ENCODE data around the gene KIF1A. TPM values are rescaled to one million over a fixed set of nuclear protein-coding genes. Genes with fewer than 3 reads are reported as not detected.
A peak's percentile ranks its signal among the peaks of the same experiment; 100 is the strongest.

KIF1A gene
- total and polyA plus RNA-seq, 2 of the 13 experiments (the other 11 are each of a cell fraction or from before 2014, with no cell fraction given): 0.01 TPM; not detected in 1

- TF ChIP-seq ZNF512 (CRISPR knock-in tag; IDR thresholded peaks at IDR 0.05) (0 out of 2 replicates have a peak, but pooled peaks have one; percentile 47), REXO4 (CRISPR knock-in tag; IDR thresholded peaks at IDR 0.05; ENCODE audit: borderline replicate concordance) (no peak), ZBTB49 (CRISPR knock-in tag; IDR thresholded peaks at IDR 0.05; ENCODE audit: borderline replicate concordance) (no peak), GTF2F1 (IDR thresholded peaks at IDR 0.05; ENCODE audit: low read length) (no peak), GABPA (IDR thresholded peaks at IDR 0.05; ENCODE audit: low read depth, low read length) (no peak), GABPA (CRISPR knock-in tag; IDR thresholded peaks at IDR 0.05; ENCODE audit: low read depth) (no peak), POLR2G (IDR thresholded peaks at IDR 0.05; ENCODE audit: low read depth, low read length) (no peak), ZKSCAN8 (CRISPR knock-in tag; IDR thresholded peaks at IDR 0.05; ENCODE audit: borderline replicate concordance) (0 out of 2 replicates have a peak, but pooled peaks have one; percentile 36), NFKBIZ (CRISPR knock-in tag; IDR thresholded peaks at IDR 0.05) (0 out of 2 replicates have a peak, but pooled peaks have one; percentile 56), HNF4G (IDR thresholded peaks at IDR 0.05; ENCODE audit: borderline replicate concordance, low read depth, low read length) (no peak), HNF4G (CRISPR knock-in tag; IDR thresholded peaks at IDR 0.05; ENCODE audit: borderline replicate concordance, low read depth) (peak; percentile 62; the same call in 1 of the 2 replicates), ZNF557 (CRISPR knock-in tag; IDR thresholded peaks at IDR 0.05) (no peak), NR2F1 (CRISPR knock-in tag; IDR thresholded peaks at IDR 0.05) (peak; percentile 70 to 85; a peak in 3 of 4 replicates), ZNF414 (CRISPR knock-in tag; IDR thresholded peaks at IDR 0.05) (no peak), NFIC (IDR thresholded peaks at IDR 0.05; ENCODE audit: low read length) (no peak), ZNF556 (CRISPR knock-in tag; IDR thresholded peaks at IDR 0.05; ENCODE audit: borderline replicate concordance) (no peak), ZMYM2 (CRISPR knock-in tag; IDR thresholded peaks at IDR 0.05) (no peak), RARG (CRISPR knock-in tag; IDR thresholded peaks at IDR 0.05; ENCODE audit: low read depth) (no peak), NFE2 (CRISPR knock-in tag; IDR thresholded peaks at IDR 0.05) (no peak), ZNF276 (CRISPR knock-in tag; IDR thresholded peaks at IDR 0.05; ENCODE audit: low read depth) (no peak), FOXC1 (CRISPR knock-in tag; IDR thresholded peaks at IDR 0.05; ENCODE audit: borderline replicate concordance) (peak; percentile 76), ZNF350 (CRISPR knock-in tag; IDR thresholded peaks at IDR 0.05; ENCODE audit: borderline replicate concordance, low read depth) (peak; percentile 90), ZNF441 (CRISPR knock-in tag; IDR thresholded peaks at IDR 0.05; ENCODE audit: borderline replicate concordance) (no peak)
Observed at GRCh38 chr2:240851078-240851991, 31.3 kb upstream of the KIF1A start (continued).
